Gastroesophageal sphincter (tissue), 4 donors: Measurements from ENCODE around the gene NRXN3. TPM values are rescaled to one million over a fixed set of nuclear protein-coding genes. Genes with fewer than 3 reads are reported as not detected.

Source experiments
- ATAC-seq: fragments of 150-250 bp; one replicate; pipeline ENCODE4 v1.9.1; 2016; ENCODE audit warnings: mild to moderate bottlenecking, moderate library complexity
- H3K27ac ChIP-seq, 4 donors: fragments of 200-600 bp; sonication (generic) in 3 of 4; 1 replicate in 3 of 4; 2 replicates in 1 of 4; pipeline ENCODE4 v1.5.1; 2016 to 2019
- H3K27me3 ChIP-seq: fragments of 200-600 bp; sonication (generic); one replicate; pipeline ENCODE4 v1.5.1; 2019
- H3K36me3 ChIP-seq, 2 donors: fragments of 200-600 bp; sonication (generic); one replicate each; pipeline ENCODE4 v1.5.1; 2019; ENCODE audit warnings: control low read depth in 1 of 2
- H3K4me1 ChIP-seq, 3 donors: fragments of 200-600 bp; sonication (generic); 1 replicate in 2 of 3; 2 replicates in 1 of 3; pipeline ENCODE4 v1.5.1; 2016 to 2019; ENCODE audit warnings: control low read depth in 2 of 3
- H3K4me3 ChIP-seq, 2 donors: fragments of 200-600 bp; sonication (generic); one replicate each; pipeline ENCODE4 v1.5.1; 2019; ENCODE audit warnings: mild to moderate bottlenecking in 1 of 2, moderate library complexity in 1 of 2
- H3K9me3 ChIP-seq, 3 donors: fragments of 200-600 bp; sonication (generic); one replicate each; pipeline ENCODE4 v1.5.1; 2017 to 2019; ENCODE audit warnings: control low read depth in 2 of 3
- CTCF ChIP-seq, 4 experiments: fragments of 200-600 bp in 2 of 4; fragments of 450-650 bp in 2 of 4; sonication (generic) in 1 of 4; IDR thresholded peaks; one replicate each; pipeline ENCODE4 v1.5.1; 2017 to 2019; ENCODE audit warnings: antibody characterized with exemption in 4 of 4, mild to moderate bottlenecking in 2 of 4, moderate library complexity in 2 of 4
- EP300 ChIP-seq: sonication (generic); formaldehyde crosslinking; IDR thresholded peaks from one replicate; pipeline ENCODE4 v1.6.1; 2017; ENCODE audit warnings: antibody characterized with exemption, mild to moderate bottlenecking
- POLR2A ChIP-seq, 2 donors: fragments of 450-650 bp; IDR thresholded peaks; one replicate each; pipeline ENCODE4 v1.6.1; 2017; ENCODE audit warnings: antibody characterized with exemption in 2 of 2, mild to moderate bottlenecking in 2 of 2, moderate library complexity in 1 of 2
- POLR2AphosphoS5 ChIP-seq: sonication (generic); formaldehyde crosslinking; IDR thresholded peaks from one replicate; pipeline ENCODE4 v1.6.1; 2017; ENCODE audit warnings: antibody characterized with exemption
- WGBS, 2 donors: methylation state at CpG; one replicate each; pipeline ENCODE4 v1.1.5; 2018; ENCODE audit warnings: low coverage in 1 of 2; 5-methylcytosine and 5-hydroxymethylcytosine counted together
- total RNA-seq, 4 donors: library from RNA; depleted of rRNA; stranded (reverse); fragments of >200 nt; gene quantifications; one replicate each; pipeline ENCODE4 v1.1.0, GENCODE V29; 2016

The NRXN3 gene
- total RNA-seq, 4 donors from 2014 or later, result 74.2 to 192 (median 98.2) TPM

- Histone ChIP-seq H3K9me3 (no peaks in the 10 kb centered on the region), H3K4me3 (no peak overlapping the region), H3K36me3 (no peaks in the 10 kb centered on the region), H3K4me1 (peaks cover 0 to 15% (median 0%) of the 10 kb centered on the region in 3 donors), H3K27me3 (no peaks in the 10 kb centered on the region), H3K27ac (no peak overlapping the region)
- WGBS, 2 donors, result 63 to 89% methylated on average over 3 to 4 of the region's 5 CpGs
- TF ChIP-seq CTCF (IDR thresholded peaks at IDR 0.05) (no peak), EP300 (no peak), POLR2A (IDR thresholded peaks at IDR 0.05) (no peak), POLR2AphosphoS5 (no peak)
- no peak for ATAC-seq
Measured at GRCh38 chr14:79418649-79419415, 1248.7 kb downstream of the NRXN3 start.

- H3K9me3 ChIP-seq, result no peaks in the 10 kb centered on the region
- no peaks in the 10 kb centered on the region for H3K36me3 ChIP-seq
- no peaks in the 10 kb centered on the region for H3K27me3 ChIP-seq
- no peak for ATAC-seq
- peaks cover 0 to 20% (median 0%) of the 10 kb centered on the region in 3 donors for H3K4me1 ChIP-seq
- H3K4me3 ChIP-seq, result no peak overlapping the region
- no peak overlapping the region for H3K27ac ChIP-seq
- TF ChIP-seq POLR2AphosphoS5, result no peak
- TF ChIP-seq CTCF (IDR thresholded peaks at IDR 0.05), result no peak
- TF ChIP-seq POLR2A (IDR thresholded peaks at IDR 0.05), result no peak
- no peak for TF ChIP-seq EP300
- 50 to 57% methylated on average over 1 of the region's 1 CpG for WGBS, 2 donors
Measured at GRCh38 chr14:79419571-79420327, 1249.6 kb downstream of the NRXN3 start.

- 33 to 40% methylated on average over 2 of the region's 2 CpGs for WGBS, 2 donors
- no peak overlapping the region for H3K4me3 ChIP-seq
- TF ChIP-seq POLR2AphosphoS5 (no peak), POLR2A (IDR thresholded peaks at IDR 0.05) (no peak), EP300 (no peak), CTCF (IDR thresholded peaks at IDR 0.05) (no peak)
- no peaks in the 10 kb centered on the region for H3K9me3 ChIP-seq
- H3K36me3 ChIP-seq, result no peaks in the 10 kb centered on the region
- H3K27me3 ChIP-seq, result no peaks in the 10 kb centered on the region
- H3K4me1 ChIP-seq, result peaks cover 0 to 29% (median 0%) of the 10 kb centered on the region in 3 donors
- ATAC-seq, result no peak
- no peak overlapping the region for H3K27ac ChIP-seq
Measured at GRCh38 chr14:79420725-79421124, 1250.6 kb downstream of the NRXN3 start.

GRCh38 chr14:79421811-79422210 is 1251.6 kb downstream of the NRXN3 start:
- Histone ChIP-seq H3K4me3 (no peak overlapping the region), H3K27me3 (no peaks in the 10 kb centered on the region), H3K36me3 (no peaks in the 10 kb centered on the region), H3K9me3 (no peaks in the 10 kb centered on the region), H3K4me1 (peaks cover 0 to 29% (median 0%) of the 10 kb centered on the region in 3 donors), H3K27ac (no peak overlapping the region)
- WGBS, 2 donors, result 69 to 100% methylated on average over 1 of the region's 1 CpG
- TF ChIP-seq POLR2AphosphoS5 (no peak), EP300 (no peak), POLR2A (IDR thresholded peaks at IDR 0.05) (no peak), CTCF (IDR thresholded peaks at IDR 0.05) (no peak)
- ATAC-seq, result no peak
